Liver (tissue), 3 donors: ENCODE measurements around the gene MMD.

Experiments used
- CTCF ChIP-seq: fragments of 150-350 bp; IDR thresholded peaks from 2 replicates; pipeline ENCODE4 v1.5.1; 2017; ENCODE audit warnings: improper control_type of control experiment, low read depth, low read length; ENCODE audit not compliant: missing input control
- GABPA ChIP-seq, 2 donors: IDR thresholded peaks in 1 of 2; conservative IDR thresholded peaks in 1 of 2; 2 replicates each; pipeline ENCODE4 v1.6.1; 2016; ENCODE audit warnings: antibody characterized with exemption in 2 of 2, mild to moderate bottlenecking in 1 of 2, moderate library complexity in 1 of 2
- HNF4G ChIP-seq: IDR thresholded peaks from 2 replicates; pipeline ENCODE4 v1.6.1; 2016; ENCODE audit warnings: antibody characterized with exemption
- RAD21 ChIP-seq, 2 donors: IDR thresholded peaks; 2 replicates each; pipeline ENCODE4 v1.6.1; 2016; ENCODE audit warnings: antibody characterized with exemption in 2 of 2, mild to moderate bottlenecking in 2 of 2
- donor health status: healthy.
- donor health status: healthy.

- TF ChIP-seq RAD21 (IDR thresholded peaks at IDR 0.05) (no peak), HNF4G (no peak), CTCF (no peak), GABPA (IDR thresholded peaks at IDR 0.05 in 1 of 2, conservative IDR thresholded peaks at IDR 0.05 in 1 of 2) (no peak)
These were observed 40.4 kb downstream of the MMD start for GRCh38 chr17:55381017-55381770.
